Activated CD4-positive, alpha-beta memory T cell treated with anti-CD3 and anti-CD28 coated beads for 36 hours (primary cell): ENCODE data around the gene PSME3. TPM values are rescaled to one million over a fixed set of nuclear protein-coding genes. Genes with fewer than 3 reads are reported as not detected.

ENCODE experiments used
- CTCF ChIA-PET: fragments of 350-600 bp; sonication (Branson Sonifier 250); formaldehyde crosslinking; loops from one replicate; lab custom pipeline; 2021; ENCODE audit warnings: antibody characterized with exemption, inconsistent platforms; lab: Charles Lee
- POLR2A ChIA-PET: fragments of 350-600 bp; sonication (Branson Sonifier 250); formaldehyde crosslinking; loops from one replicate; lab custom pipeline; 2021; ENCODE audit warnings: antibody characterized with exemption; lab: Charles Lee
- DNase-seq: peaks from one replicate; pipeline ENCODE4 v3.0.0-alpha.2; 2020
- H3K27ac Mint-ChIP-seq: one replicate; pipeline ENCODE4 v1.8.0; 2021; ENCODE audit warnings: mixed read lengths
- H3K27me3 Mint-ChIP-seq: one replicate; pipeline ENCODE4 v1.8.0; 2021; ENCODE audit warnings: mixed read lengths
- H3K36me3 Mint-ChIP-seq: one replicate; pipeline ENCODE4 v1.8.0; 2021; ENCODE audit warnings: mixed read lengths
- H3K4me1 Mint-ChIP-seq: one replicate; pipeline ENCODE4 v1.8.0; 2021; ENCODE audit warnings: low read depth, mixed read lengths
- H3K4me3 Mint-ChIP-seq: one replicate; pipeline ENCODE4 v1.8.0; 2021; ENCODE audit warnings: mild to moderate bottlenecking, mixed read lengths
- H3K9me3 Mint-ChIP-seq: one replicate; pipeline ENCODE4 v1.8.0; 2021; ENCODE audit warnings: mixed read lengths
- intact Hi-C: fragments of 100-400 bp; cut with micrococcal nuclease; formaldehyde crosslinking; loops from one replicate; pipeline ENCODE4 v1.15.1; 2023
- total RNA-seq, 2 experiments: library from RNA; stranded (reverse); gene quantifications; one replicate each; pipeline ENCODE4 v1.2.3, GENCODE V29; 2021

The PSME3 gene
- total RNA-seq, 2 experiments from 2014 or later = 111 to 116 TPM

DNA sequence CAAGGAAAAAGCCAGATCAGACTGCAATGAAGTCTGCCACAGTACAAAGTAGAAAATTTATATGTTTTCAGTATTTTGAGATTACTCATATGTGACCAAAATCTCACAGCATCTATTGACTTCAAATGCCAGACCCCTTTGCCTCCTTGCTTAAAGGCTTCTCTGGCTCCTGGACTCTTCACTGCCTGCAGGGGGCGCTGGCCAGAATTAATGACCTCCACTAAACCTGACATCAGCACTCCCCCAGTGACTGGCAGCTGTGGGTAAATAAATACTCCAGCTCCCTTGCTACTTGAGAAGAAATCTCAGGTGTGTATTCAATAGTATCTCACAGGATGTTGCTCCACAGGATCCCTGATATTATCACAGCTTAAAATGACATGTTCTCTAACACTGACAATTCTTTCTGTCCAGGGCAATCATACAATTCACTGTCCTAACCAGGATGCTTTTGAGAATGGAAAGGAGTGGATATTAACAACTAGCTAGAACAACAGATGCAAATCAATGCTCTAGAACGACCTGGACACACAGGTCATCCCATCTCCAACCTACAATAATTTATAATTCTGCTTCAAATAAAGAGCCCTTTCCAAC lies 13.2 kb upstream of the PSME3 start:
- intact Hi-C loops = loop anchor here (5.0 to 10.0 kb wide), 2 partner anchors 115 to 243 kb away; partner anchors contain the start of gene PSMC3IP
- H3K9me3 Mint-ChIP-seq = no peaks in the 10 kb centered on the region
- CTCF ChIA-PET = interaction anchor here (0.5 to 4.4 kb wide), 22 partner anchors 9 to 242 kb away, joined by 3 to 20 read pairs (median 4); partner anchors contain the start of genes CNTD1, COA3, IFI35 and PSMC3IP
- no peak overlapping the region for H3K4me3 Mint-ChIP-seq
- no peaks in the 10 kb centered on the region for H3K27me3 Mint-ChIP-seq
- POLR2A ChIA-PET = interaction anchor here (0.8 kb wide), 1 partner anchor 109 kb away, joined by 3 read pairs; no protein-coding TSS in a partner anchor
- peaks cover 24% of the 10 kb centered on the region for H3K4me1 Mint-ChIP-seq
- peak; percentile 79 for DNase-seq
- H3K27ac Mint-ChIP-seq = no peak overlapping the region
- H3K36me3 Mint-ChIP-seq = peaks cover 50% of the 10 kb centered on the region

GRCh38 chr17:42821176-42821575 lies 12.0 kb upstream of the PSME3 start:
- Mint-ChIP-seq H3K27me3 (no peaks in the 10 kb centered on the region), H3K36me3 (peaks cover 41% of the 10 kb centered on the region), H3K9me3 (no peaks in the 10 kb centered on the region), H3K27ac (no peak overlapping the region), H3K4me3 (no peak overlapping the region), H3K4me1 (peaks cover 26% of the 10 kb centered on the region)
- POLR2A ChIA-PET = no interaction called here
- CTCF ChIA-PET = interaction anchor here (1.2 to 3.8 kb wide), 6 partner anchors 11 to 243 kb away, joined by 3 to 14 read pairs (median 4); partner anchors contain the start of genes IFI35 and PSMC3IP
- intact Hi-C loops = loop anchor here (5.0 to 10.0 kb wide), 2 partner anchors 116 to 244 kb away; partner anchors contain the start of gene PSMC3IP
- no peak for DNase-seq

DNA sequence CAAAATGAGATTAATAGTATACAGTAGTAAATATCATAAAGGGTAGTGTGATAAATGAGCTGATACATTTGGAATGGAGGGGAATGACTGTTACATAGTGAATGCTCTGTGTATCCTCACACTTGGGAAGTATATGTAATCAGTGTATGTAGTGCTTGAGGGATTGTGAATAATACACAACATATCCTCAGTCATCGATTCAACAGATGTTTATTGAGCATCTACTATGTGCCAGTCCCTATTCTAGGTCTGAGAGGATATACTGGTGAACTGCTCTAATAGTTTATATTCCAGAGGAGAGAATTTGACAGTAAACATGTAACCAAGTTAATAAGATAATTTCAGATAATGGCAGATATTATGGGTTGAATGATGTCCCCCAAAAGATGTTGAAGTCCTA lies 5.7 kb upstream of the PSME3 start:
- H3K27ac Mint-ChIP-seq = no peak overlapping the region
- ChIA-PET POLR2A (no interaction called here), CTCF (interaction anchor here (0.5 kb wide), 1 partner anchor 171 kb away, joined by 3 read pairs; the partner anchor contains the start of gene RPL27)
- no peaks in the 10 kb centered on the region for H3K9me3 Mint-ChIP-seq
- H3K4me1 Mint-ChIP-seq = peaks cover 22% of the 10 kb centered on the region
- intact Hi-C loops = loop anchor here (10.0 kb wide), 1 partner anchor 123 kb away; no protein-coding TSS in a partner anchor
- peaks cover 5% of the 10 kb centered on the region for H3K36me3 Mint-ChIP-seq
- DNase-seq = no peak
- H3K27me3 Mint-ChIP-seq = no peaks in the 10 kb centered on the region
- no peak overlapping the region for H3K4me3 Mint-ChIP-seq

- H3K27ac Mint-ChIP-seq = no peak overlapping the region
- ChIA-PET POLR2A (no interaction called here), CTCF (interaction anchor here (1.0 kb wide), 1 partner anchor 253 kb away, joined by 3 read pairs; no protein-coding TSS in a partner anchor)
- intact Hi-C loops = loop anchor here (5.0 kb wide), 1 partner anchor 166 kb away; the partner anchor contains the start of gene RPL27
- H3K36me3 Mint-ChIP-seq = peaks cover 3% of the 10 kb centered on the region
- no peak overlapping the region for H3K4me3 Mint-ChIP-seq
- H3K9me3 Mint-ChIP-seq = no peaks in the 10 kb centered on the region
- no peaks in the 10 kb centered on the region for H3K27me3 Mint-ChIP-seq
- no peak for DNase-seq
- H3K4me1 Mint-ChIP-seq = peaks cover 24% of the 10 kb centered on the region
These were observed 2.2 kb upstream of the PSME3 start for GRCh38 chr17:42830971-42831370.

DNA sequence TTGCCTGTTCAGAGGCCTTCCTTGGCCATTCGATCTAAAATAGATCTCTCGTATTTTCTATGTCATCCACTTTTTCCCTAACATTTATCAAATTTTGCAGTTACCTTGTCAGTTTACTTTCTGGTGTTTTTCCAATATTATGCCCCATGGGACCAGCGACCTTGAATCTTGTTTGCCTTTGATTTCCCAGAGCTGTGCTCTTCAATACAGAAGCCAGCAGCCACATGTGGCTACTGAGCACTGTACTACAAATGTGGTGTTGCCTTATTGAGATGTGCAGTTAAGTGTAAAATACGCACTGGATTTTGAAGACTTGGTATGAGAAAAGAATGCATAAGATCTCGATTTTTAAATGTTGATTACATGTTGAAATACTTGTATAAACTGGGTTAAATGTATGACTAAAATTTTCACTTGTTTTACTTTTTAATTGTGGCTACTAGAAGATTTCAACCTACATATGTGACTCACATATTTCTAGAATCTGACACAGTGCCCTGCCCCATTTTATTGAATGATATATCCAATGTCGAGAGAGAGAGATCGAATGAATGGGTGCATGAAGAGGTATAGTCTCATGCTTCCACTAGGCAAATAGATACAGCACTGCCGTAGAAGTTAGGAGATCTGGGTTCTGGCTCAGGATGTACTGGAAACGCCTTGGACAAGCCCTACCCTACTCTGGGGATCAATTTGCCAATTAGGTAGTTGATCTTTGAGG lies 824 bp upstream of the PSME3 start:
- Mint-ChIP-seq H3K4me1 (peaks cover 27% of the 10 kb centered on the region), H3K27ac (peak overlapping the region; percentile 98), H3K27me3 (no peaks in the 10 kb centered on the region), H3K9me3 (no peaks in the 10 kb centered on the region), H3K36me3 (peaks cover 10% of the 10 kb centered on the region), H3K4me3 (peak overlapping the region; percentile 97)
- no peak for DNase-seq
- POLR2A ChIA-PET = interaction anchor here (1.4 to 2.2 kb wide), 5 partner anchors 9 to 254 kb away, joined by 4 to 14 read pairs (median 6); partner anchors contain the start of genes BECN1, CNTD1, COA3 and RPL27
- intact Hi-C loops = loop anchor here (2.0 to 5.0 kb wide), 2 partner anchors 165 to 338 kb away; partner anchors contain the start of genes NBR1 and RPL27
- CTCF ChIA-PET = interaction anchor here (0.8 to 4.4 kb wide), 7 partner anchors 8 to 652 kb away, joined by 3 to 47 read pairs (median 4); partner anchors contain the start of genes AOC2, BECN1, DHX8 and RETREG3

DNA sequence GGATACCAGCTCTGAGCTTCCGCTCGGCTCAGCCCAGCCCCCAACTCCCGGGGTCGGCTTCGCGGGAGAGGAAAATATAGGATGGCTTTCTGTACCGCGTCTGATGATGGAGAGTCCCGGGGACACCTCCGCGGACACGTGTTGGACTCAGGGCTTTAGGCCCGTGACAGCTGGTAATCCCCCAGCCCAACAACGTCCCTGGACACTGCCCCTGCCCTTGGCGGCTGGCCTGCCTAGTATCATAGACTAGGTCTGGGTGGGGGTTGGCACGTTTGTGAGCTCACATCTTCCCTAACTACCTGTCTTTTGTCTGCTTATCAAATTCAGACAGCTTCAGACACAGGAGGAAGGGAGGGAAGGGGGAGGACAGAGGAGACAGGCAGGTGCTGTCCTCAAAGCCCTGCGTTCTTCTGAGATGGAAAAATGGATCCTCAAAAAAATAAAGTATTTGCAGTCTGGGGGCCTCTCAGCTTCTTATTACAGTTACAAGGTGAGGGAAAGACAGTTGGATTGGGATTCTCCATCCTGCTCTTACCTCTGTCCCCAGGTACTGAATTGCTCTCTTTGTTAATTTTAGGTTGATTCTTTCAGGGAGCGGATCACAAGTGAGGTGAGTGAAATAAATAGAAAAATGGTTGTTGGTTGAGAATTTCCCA lies 698 bp downstream of the PSME3 start:
- Mint-ChIP-seq H3K4me1 (peaks cover 30% of the 10 kb centered on the region), H3K4me3 (peak overlapping the region; percentile 97), H3K27ac (peak overlapping the region; percentile 98), H3K36me3 (peaks cover 21% of the 10 kb centered on the region), H3K9me3 (no peaks in the 10 kb centered on the region), H3K27me3 (no peaks in the 10 kb centered on the region)
- DNase-seq = no peak
- ChIA-PET CTCF (interaction anchor here (0.9 to 4.4 kb wide), 10 partner anchors 9 to 650 kb away, joined by 3 to 47 read pairs (median 4); partner anchors contain the start of genes AOC2, BECN1, DHX8 and RPL27), POLR2A (interaction anchor here (0.6 to 2.2 kb wide), 8 partner anchors 9 to 256 kb away, joined by 3 to 14 read pairs (median 5); partner anchors contain the start of genes AOC2, BECN1, CNTD1 and COA3)
- intact Hi-C loops = loop anchor here (1.0 to 5.0 kb wide), 3 partner anchors 10 to 337 kb away; partner anchors contain the start of genes BECN1, NBR1 and RPL27

DNA sequence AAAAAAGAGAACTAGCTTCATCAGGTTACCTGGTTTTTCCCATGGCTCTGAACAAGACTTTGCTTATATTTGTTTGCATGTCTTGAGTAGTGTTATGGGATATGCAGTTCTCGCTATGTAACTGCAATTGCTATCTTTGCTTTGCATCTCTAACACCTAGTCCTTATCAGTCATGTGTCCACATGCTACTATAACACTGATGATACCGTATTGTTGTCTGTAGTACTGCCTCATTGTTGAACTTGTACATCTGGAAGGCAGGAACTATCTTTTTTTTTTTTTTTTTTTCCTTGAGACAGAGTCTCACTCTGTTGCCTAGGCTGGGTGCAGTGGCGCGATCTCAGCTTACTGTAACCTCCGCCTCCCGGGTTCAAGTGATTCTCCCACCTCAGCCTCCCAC lies 2.5 kb downstream of the PSME3 start:
- no peak overlapping the region for H3K4me3 Mint-ChIP-seq

GRCh38 chr17:42841975-42842685 lies 8.9 kb downstream of the PSME3 start:
- ChIA-PET CTCF (interaction anchor here (1.2 to 5.0 kb wide), 3 partner anchors 8 to 156 kb away, joined by 3 to 25 read pairs (median 5); partner anchors contain the start of genes BECN1 and RPL27), POLR2A (interaction anchor here (1.3 kb wide), 1 partner anchor 9 kb away, joined by 4 read pairs; the partner anchor contains the start of gene PSME3)
- no peak for DNase-seq
- peaks cover 56% of the 10 kb centered on the region for H3K36me3 Mint-ChIP-seq
- no peak overlapping the region for H3K27ac Mint-ChIP-seq
- intact Hi-C loops = loop anchor here (2.0 kb wide), 1 partner anchor 87 kb away; no protein-coding TSS in a partner anchor
- peaks cover 19% of the 10 kb centered on the region for H3K4me1 Mint-ChIP-seq
- no peaks in the 10 kb centered on the region for H3K9me3 Mint-ChIP-seq
- no peaks in the 10 kb centered on the region for H3K27me3 Mint-ChIP-seq
- H3K4me3 Mint-ChIP-seq = no peak overlapping the region

More for the DNA sequence above, 2.5 kb downstream of the PSME3 start:
- Mint-ChIP-seq H3K27ac (no peak overlapping the region), H3K27me3 (no peaks in the 10 kb centered on the region), H3K9me3 (no peaks in the 10 kb centered on the region), H3K4me1 (peaks cover 30% of the 10 kb centered on the region), H3K36me3 (peaks cover 32% of the 10 kb centered on the region)
- ChIA-PET POLR2A (interaction anchor here (0.8 to 1.5 kb wide), 3 partner anchors 10 to 162 kb away, joined by 4 to 7 read pairs (median 4); partner anchors contain the start of gene RPL27), CTCF (interaction anchor here (1.0 to 4.4 kb wide), 3 partner anchors 9 to 15 kb away, joined by 3 to 47 read pairs (median 4); partner anchors contain the start of genes AOC2 and BECN1)
- no peak for DNase-seq
- intact Hi-C loops = no loop called here

DNA sequence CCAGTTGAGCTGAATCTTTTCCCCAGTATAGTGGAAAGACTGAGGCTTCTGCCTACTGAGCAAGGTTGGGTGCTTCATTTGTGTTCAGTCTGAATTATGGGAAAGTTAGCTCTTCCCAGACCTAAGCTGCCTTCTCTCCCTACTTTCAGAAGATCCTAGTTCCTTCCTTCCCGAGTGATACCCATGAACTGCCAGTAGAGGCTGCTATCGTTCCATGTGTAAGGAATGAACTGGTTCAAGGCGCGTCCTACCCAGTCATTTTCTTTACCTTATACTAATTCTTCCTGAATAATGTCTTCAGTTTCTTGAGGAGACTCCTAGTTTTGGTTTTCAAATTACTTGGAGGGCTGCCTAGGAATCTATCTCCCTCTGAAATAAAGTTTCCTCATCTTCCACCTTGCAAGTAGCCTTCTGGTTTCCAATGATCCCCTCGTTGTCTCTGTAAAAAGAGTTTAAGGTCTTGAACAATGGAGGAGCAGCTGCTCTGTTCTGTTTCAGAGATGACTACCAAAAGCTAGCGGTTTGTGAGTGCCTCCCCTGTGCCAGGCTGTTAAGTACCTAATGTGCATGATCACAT lies 10.2 kb downstream of the PSME3 start:
- ChIA-PET POLR2A (interaction anchor here (1.3 kb wide), 1 partner anchor 10 kb away, joined by 4 read pairs; the partner anchor contains the start of gene PSME3), CTCF (interaction anchor here (0.6 to 5.0 kb wide), 7 partner anchors 10 to 727 kb away, joined by 3 to 25 read pairs (median 3); partner anchors contain the start of gene RPL27)
- H3K27me3 Mint-ChIP-seq = no peaks in the 10 kb centered on the region
- no peaks in the 10 kb centered on the region for H3K9me3 Mint-ChIP-seq
- peaks cover 48% of the 10 kb centered on the region for H3K36me3 Mint-ChIP-seq
- intact Hi-C loops = loop anchor here (2.0 kb wide), 1 partner anchor 85 kb away; no protein-coding TSS in a partner anchor
- DNase-seq = peak; percentile 17
- H3K27ac Mint-ChIP-seq = no peak overlapping the region
- H3K4me1 Mint-ChIP-seq = peaks cover 16% of the 10 kb centered on the region
- no peak overlapping the region for H3K4me3 Mint-ChIP-seq

DNA sequence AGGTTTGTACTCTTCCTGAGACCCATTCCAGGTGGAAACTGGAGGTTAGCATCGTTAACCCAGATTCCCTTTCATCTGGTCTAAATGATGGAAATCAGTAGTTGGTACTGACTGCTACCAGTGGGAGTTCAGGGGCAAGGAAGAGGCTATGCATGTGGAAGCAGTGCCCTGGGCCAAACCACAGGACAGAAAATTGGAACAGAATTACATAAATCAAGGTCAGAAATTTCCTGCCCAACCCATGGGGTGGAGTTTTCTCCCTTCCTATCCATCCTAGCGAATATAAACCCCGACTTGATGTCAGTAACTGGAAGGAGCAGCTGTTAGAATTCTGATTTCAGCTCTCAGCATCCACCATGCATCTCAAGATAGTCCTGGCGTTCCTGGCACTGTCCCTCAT lies 11.1 kb downstream of the PSME3 start, which contains the start of gene AOC2:
AOC2 (plus strand) TSS at position 310 of the 400 bp plus-strand sequence; CDS start at position 357, 47 bp downstream.
- no peaks in the 10 kb centered on the region for H3K9me3 Mint-ChIP-seq
- no peaks in the 10 kb centered on the region for H3K27me3 Mint-ChIP-seq
- peaks cover 16% of the 10 kb centered on the region for H3K4me1 Mint-ChIP-seq
- intact Hi-C loops = no loop called here
- peaks cover 40% of the 10 kb centered on the region for H3K36me3 Mint-ChIP-seq
- ChIA-PET CTCF (interaction anchor here (0.6 to 5.0 kb wide), 6 partner anchors 9 to 727 kb away, joined by 3 to 25 read pairs (median 5); partner anchors contain the start of genes PSME3 and RPL27), POLR2A (interaction anchor here (2.5 kb wide), 1 partner anchor 10 kb away, joined by 12 read pairs; no protein-coding TSS in a partner anchor)
- no peak within 1 kb of the TSS for H3K27ac Mint-ChIP-seq
- no peak within 1 kb of the TSS for H3K4me3 Mint-ChIP-seq
- no peak for DNase-seq
